Sciatic nerve (tissue), 2 donors: Measurements from ENCODE around the gene ACSF2. TPM values are rescaled to one million over a fixed set of nuclear protein-coding genes. Genes with fewer than 3 reads are reported as not detected.
A peak's percentile ranks its signal among the peaks of the same experiment; 100 is the strongest.

ENCODE experiments used
- ATAC-seq: fragments of 200-7000 bp; cut with Tn5 transposase; one replicate; pipeline ENCODE4 v1.9.1; 2020; ENCODE audit warnings: mild to moderate bottlenecking, moderate library complexity
- DNase-seq: peaks from one replicate; pipeline ENCODE4 v3.0.0-alpha.2; 2020; ENCODE audit warnings: low spot score
- intact Hi-C: fragments of 100-400 bp; cut with DNase I; formaldehyde crosslinking; loops from one replicate; pipeline ENCODE4 v1.14.2; 2022
- total RNA-seq: library from RNA; stranded (reverse); fragmentation: NEBNext Ultra II Directional; extraction: Animal tissue kit (Norgen Biotek cat#: 25700); gene quantifications from one replicate; pipeline ENCODE4 v1.2.1, GENCODE V29; 2021
- donor health status: DM: no; HTN: no; CAD: no.
- donor health status: DM: no; HTN: no; CAD: no.

ACSF2 gene
- total RNA-seq, 1 donor from 2014 or later, result 37.8 TPM

DNA sequence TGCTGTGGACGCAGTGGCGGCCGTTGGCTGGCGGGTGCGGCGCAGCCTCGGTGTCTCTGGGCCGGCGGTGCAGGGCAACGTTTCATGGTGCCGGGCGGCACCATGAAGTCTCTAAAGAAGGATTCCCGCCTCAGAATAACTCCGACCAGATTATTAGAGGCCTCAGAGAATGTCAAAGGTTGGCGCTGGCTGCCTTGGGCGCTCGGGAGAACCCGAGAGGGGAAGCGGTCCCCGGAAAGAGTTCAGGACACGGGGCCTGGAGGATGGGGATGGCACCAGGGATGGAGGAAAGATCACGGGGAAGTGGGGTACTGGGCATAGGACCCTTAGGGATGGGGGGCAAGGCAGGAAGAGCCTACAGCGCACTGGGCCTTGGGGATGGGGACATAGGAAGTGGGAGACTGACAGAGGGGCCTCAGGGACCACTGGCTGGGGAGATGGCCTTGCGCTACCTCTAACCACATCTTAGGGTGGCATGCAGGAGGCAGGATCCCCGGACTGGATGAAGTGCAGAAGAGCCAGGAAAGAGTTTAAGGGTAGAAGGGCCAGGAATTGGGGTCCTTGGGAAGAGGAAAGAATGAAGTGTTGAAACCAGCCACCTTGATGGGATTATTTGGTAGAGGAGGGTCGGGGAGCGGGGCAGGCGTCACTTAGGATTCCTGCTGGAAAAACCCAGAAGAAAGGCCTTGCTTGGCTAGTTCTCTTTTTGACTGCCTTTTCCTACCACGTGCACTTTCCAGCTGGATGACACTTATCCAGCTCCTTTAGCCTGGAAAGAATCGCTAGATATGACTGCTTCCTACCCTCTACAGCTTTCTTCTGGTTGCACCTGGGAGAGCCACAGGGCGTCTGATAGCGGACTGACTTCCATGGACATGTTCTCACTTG is 82.8 kb downstream of the ACSF2 start:
- no peak for DNase-seq
- intact Hi-C loops, result no loop called here
- peak; percentile 41 for ATAC-seq

DNA sequence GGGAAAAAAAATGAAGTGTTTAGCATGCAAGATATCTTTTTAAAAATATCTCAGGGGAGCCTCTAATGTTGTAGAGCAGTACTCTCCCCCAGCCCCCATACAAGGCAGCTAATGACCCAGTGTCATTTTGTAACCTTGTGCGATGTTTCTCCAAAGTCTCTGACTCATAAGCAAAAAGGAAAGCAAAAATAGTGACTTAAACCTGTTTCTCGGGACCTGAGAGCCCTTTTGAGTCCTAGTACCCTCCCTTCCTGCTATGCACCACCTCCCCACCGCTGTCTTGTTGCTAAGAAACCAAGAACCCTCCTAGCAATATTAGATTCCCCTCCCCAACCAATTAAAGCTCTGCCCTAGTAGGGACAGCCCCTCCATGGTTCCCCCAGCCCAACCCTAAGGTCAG is 85.0 kb downstream of the ACSF2 start:
- DNase-seq (no peak), ATAC-seq (peak; percentile 11)
- intact Hi-C loops, result no loop called here

DNA sequence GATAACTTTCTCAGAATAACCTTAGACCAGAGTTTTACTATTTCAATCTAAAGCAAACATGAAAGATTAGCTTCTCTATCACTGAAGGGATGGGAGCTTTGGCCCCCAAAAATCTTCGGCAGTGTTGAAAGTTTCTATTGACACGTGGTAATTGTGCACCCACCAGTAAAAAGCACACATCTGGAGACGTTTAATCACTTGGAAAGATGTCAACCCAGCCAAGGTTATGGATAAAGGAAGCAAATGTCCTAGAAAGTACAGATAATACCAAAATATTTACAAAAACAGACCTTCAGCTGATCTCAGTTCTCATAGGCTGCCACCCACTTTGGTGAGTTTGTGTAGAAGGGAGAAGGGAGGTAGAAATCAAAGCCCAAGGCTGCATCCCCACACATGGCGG is 87.5 kb downstream of the ACSF2 start:
- ATAC-seq (no peak), DNase-seq (no peak)
- intact Hi-C loops, result no loop called here

DNA sequence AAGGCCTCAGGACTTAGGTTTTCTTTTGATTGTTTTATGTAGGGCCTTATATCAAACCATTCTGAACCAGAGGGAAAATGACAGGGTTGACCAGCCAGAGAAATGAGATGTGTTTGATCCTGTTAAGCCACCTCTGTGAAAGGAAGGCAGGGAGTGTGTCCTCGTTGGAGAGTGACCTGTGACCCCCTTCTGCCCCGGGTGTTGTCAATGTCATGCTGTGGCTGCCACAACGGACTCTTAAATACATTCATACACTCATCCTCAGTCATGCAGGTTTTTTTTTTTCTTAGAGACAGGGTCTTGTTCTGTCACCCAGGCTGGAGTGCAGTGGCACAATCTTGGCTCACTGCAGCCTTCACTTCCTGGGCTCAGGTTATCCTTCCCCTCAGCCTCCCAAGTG is 88.4 kb downstream of the ACSF2 start:
- intact Hi-C loops, result no loop called here

DNA sequence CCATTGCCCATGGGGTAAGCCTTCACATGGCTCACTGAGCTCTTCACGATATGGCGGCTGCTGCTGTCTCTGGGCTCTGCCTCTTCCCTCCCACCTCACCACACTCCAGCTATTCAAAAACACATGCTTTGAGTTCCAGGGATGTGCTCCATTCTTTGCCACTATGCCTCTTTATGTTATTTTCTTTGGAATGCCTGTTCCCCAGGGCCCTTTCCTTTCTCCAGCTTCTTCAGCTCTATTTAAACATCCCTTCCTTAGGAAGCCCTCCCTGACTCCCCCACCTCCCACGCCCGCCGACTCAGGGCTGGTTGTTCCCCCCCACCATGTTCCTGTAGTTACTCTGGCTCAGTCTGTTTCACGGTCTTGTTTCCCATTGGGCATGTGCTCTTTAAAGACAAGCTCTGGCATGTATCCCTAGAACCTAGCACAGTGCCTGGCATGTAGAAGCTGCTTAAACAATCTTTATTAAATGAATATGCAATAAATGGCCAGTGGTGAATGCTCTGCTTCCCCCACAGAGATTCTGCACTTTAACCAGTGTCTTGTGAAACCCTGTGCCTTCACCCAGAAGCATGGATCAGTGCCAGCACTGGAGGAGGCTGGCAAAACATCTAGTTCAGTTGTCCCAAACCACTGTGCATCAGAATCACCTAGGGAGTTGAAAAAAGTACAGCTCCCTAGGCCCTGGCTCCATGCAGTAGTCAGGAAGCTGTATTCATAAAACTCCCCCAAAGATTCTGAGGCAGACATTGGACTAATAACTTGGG is 89.1 kb downstream of the ACSF2 start:
- intact Hi-C loops, result no loop called here
- DNase-seq (no peak), ATAC-seq (peak; percentile 26)

More for the DNA sequence above, 88.4 kb downstream of the ACSF2 start:
- DNase-seq (no peak), ATAC-seq (no peak)

DNA sequence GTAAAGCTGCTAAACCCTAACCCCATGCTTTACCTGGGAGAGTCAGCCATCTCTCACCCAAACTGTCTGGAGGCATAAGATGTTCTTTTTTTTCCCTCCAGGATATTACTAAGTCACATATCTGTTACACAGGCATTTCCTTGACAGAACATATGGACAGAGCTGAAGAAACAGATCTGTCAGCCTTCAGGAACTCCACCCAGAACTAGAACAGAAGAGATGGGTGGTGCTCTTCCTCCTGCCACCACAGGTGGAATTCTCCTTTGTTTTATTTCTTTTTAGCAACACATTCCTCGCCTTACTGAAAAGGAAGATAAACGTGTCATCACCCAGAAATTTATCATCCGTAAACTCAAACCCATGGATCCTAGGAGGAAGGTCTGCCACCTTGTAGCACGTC is 91.0 kb downstream of the ACSF2 start:
- ATAC-seq (no peak), DNase-seq (no peak)
- intact Hi-C loops, result no loop called here

DNA sequence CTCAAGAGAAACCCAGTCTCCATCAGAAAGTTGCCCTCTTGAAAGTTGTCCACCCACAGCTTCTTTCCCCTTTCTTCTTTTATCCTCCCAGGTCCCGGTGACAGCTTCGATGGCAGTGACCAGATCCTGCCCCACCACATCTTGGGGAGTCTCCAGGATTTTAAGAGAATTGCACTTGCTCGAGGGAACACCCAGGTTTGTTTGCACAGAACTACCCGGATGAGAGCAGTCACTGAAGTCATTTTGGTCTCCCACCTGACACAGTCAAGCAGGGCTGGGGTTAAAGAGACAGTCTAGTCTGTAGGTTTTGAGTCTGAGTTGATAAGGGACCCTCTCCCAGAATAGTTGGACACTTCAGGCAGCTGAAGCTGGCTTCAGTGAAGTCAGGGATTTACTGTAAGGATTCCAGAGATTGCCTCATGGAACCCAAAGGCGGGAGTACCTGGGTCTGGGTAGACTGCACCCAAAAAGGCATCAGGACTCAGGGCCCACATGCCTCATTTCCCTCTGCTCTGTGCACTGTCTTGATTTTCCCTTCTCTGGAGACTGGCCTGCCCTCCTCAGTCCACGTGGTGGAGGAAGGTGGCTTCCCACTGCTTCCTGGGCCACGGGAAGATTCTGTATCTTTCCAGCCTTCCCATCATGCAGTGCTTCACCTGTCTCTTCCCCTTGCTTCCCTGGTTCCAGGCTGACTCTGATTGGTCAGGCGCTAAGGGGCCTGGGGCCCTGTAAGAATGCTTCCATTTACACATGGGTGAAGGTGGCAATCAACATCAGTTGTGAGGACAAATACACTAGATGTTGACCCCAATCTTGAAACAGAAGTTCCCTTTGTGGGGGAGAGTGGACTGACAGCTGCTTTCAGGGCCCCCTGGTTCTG is 91.7 kb downstream of the ACSF2 start:
- ATAC-seq (no peak), DNase-seq (no peak)
- intact Hi-C loops, result no loop called here

DNA sequence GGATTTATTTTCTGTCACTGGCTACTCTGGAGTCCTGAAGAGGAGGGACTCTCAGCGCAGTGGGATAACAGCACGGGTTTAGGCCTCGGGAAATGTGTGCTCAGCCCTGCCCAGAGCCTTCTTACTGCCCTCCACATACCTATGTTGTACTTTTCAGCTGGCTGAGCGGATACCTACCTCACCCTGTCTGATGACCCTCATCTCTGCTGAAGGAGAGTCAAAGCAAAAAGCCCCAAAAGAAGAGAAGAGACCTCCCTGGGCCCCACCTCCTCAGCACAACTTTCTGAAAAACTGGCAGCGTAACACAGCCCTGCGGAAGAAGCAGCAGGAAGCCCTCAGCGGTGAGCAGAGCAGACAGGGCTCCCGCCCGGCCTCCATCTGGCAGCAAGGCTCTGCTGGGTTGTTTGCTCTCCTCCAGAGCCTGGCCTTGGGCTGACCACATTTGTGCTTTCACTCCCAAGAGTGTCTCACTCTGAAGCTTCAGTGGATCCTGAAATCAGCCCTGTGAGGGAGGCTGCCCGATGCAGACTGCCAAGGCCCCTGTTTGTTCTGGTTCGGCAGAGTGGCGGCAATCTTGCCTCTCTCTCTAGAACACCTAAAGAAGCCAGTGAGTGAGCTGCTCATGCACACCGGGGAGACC is 92.5 kb downstream of the ACSF2 start:
- no peak for DNase-seq
- intact Hi-C loops, result no loop called here
- ATAC-seq, result peak; percentile 72

DNA sequence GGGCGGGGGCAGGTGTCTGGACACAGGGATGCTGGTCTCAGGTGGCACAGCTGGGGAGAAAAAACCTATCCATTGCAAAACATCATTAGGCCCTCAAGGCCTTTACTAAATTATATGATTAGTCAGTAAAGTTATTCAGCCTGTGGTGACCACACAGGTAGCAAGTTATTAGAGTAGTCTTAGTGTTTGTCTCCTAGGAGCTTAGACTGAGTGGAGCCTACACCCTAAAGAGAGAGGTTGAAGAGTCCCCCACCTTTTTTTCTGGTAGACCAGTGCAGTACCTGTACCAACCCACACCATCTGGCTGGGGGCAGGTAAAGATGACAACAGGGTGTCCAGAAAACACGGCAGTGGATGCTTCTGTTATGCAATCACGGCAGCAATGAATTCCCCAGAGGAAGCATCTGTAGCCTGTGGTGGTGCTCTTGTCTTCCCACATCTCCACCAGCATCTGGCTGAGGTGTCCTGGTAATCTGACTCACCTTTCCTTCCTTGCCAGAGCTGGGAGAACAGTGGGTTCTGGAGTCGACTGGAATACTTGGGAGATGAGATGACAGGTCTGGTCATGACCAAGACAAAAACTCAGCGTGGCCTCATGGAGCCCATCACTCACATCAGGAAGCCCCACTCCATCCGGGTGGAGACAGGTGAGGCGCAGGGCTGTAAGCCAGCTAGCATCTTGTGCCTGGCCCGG is 93.3 kb downstream of the ACSF2 start:
- no peak for DNase-seq
- no peak for ATAC-seq
- intact Hi-C loops, result no loop called here

DNA sequence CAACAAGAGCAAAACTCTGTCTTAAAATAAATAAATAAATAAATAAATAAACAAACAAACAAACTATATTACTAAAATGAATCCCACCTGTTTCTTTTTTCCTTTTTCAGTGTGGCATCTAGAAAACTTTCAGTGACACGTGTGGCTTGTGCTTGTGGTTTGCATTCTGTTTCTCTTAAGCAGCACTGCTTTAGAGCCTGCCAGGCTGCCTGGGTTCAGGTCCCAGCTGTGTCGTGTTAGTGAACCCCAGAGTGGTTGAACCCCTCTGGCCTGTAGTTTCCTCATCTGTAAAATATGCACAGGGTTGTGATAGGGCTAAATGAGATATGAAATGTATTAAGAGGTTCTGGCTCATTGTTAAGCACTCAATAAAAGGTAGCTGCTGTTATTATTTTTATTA is 94.5 kb downstream of the ACSF2 start:
- DNase-seq (no peak), ATAC-seq (no peak)
- intact Hi-C loops, result no loop called here

DNA sequence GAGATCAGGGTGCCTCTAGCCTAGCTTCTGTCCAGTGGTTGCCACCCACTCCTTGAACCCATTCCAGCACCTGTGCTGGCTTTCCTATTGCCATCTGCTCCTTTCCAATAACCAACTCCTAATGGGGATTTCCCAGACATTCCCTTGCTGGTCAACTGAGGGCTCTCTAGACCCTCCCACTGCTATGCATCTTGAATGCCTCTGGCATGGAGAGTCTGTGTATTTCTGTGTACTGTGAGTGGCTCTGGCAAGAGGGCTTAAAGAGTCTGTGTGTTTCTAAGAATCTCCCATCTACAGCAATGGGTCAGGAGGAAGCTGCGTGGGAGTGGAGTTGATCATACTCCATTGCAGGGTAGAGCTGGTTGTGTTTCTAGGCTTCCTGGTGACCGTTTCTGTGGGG is 95.5 kb downstream of the ACSF2 start:
- intact Hi-C loops, result no loop called here
- ATAC-seq, result no peak
- no peak for DNase-seq

DNA sequence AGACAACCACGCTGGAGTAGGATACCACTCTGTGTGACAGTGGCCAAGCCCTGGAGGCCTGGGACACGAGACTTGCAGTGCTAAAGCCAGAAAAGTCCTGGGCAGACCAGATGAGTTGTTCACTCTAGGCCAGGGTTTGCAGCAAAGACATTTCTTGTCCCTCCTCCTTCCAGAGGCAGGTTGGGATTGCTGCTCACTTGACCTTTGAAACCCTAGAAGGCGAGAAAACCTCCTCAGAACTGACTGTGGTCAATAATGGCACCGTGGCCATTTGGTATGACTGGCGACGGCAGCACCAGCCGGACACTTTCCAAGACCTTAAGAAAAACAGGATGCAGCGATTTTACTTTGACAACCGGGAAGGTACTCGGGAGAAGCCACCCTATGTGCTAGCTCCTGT is 96.7 kb downstream of the ACSF2 start:
- intact Hi-C loops, result no loop called here

DNA sequence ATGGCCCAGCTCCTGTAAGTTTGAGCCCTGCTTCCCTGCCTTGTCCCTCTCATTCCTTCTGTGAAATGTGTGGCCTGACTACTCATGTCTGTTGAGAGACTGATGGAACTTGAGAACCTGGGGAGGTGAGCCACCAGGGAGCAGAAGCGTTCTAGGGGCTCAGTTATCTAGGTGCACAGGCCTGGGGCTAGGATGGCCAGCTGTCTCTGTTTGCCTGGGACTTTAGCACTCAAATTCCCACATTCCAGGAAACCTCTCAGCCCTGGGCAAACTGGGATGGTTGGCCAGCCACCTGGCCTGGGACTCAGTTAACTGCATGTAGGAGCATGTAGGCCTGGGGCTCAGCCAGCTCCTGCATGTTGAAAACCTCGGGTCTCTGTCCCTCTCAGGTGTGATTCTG is 97.2 kb downstream of the ACSF2 start:
- DNase-seq (no peak), ATAC-seq (no peak)
- intact Hi-C loops, result no loop called here

More for the DNA sequence above, 96.7 kb downstream of the ACSF2 start:
- DNase-seq (no peak), ATAC-seq (no peak)

Other genes starting within 250 kb of the ACSF2 start
- gene COL1A1, start 224.6 kb upstream of the ACSF2 start, total RNA-seq, result 262 TPM
- gene TMEM92, start 151.8 kb upstream of the ACSF2 start, total RNA-seq, result 0.53 TPM
- 20.0 TPM for gene XYLT2, start 80.1 kb upstream of the ACSF2 start, total RNA-seq
- gene MRPL27, start 53.0 kb upstream of the ACSF2 start, total RNA-seq, result 41.2 TPM
- 1.5 TPM for gene EME1, start 53.0 kb upstream of the ACSF2 start, total RNA-seq
- gene LRRC59, start 28.7 kb upstream of the ACSF2 start, total RNA-seq, result 33.6 TPM
- gene CHAD, start 42.7 kb downstream of the ACSF2 start, total RNA-seq, result not detected
- gene RSAD1, start 52.6 kb downstream of the ACSF2 start, total RNA-seq, result 33.3 TPM
- 3.3 TPM for gene MYCBPAP, start 82.2 kb downstream of the ACSF2 start, total RNA-seq
- gene EPN3, start 106.5 kb downstream of the ACSF2 start, total RNA-seq, result 0.27 TPM
- gene SPATA20, start 121.0 kb downstream of the ACSF2 start, total RNA-seq, result 37.5 TPM
- 0.36 TPM for gene CACNA1G, start 134.5 kb downstream of the ACSF2 start, total RNA-seq
- 5.4 TPM for gene ABCC3, start 208.7 kb downstream of the ACSF2 start, total RNA-seq